ENCODE data around the gene HPS5. TPM values are rescaled to one million over a fixed set of nuclear protein-coding genes. Genes with fewer than 3 reads are reported as not detected.
A peak's percentile ranks its signal among the peaks of the same experiment; 100 is the strongest.

Gene HPS5
- total and polyA plus RNA-seq, 2 of the 13 experiments (the other 11 are each of a cell fraction or from before 2014, with no cell fraction given) = 6.6 to 25.5 TPM

GRCh38 chr11:18236664-18237356 is 85.1 kb downstream of the HPS5 start, which contains the start of gene SAA4 (continued):
- TF ChIP-seq ZNF614 (CRISPR knock-in tag; IDR thresholded peaks at IDR 0.05; ENCODE audit: borderline replicate concordance) (peak; percentile 56; the same call in 1 of the 2 replicates), HOXA3 (CRISPR knock-in tag; IDR thresholded peaks at IDR 0.05) (no peak), ARID5B (CRISPR knock-in tag; IDR thresholded peaks at IDR 0.05) (peak; percentile 90), FOXA1 (IDR thresholded peaks at IDR 0.05) (no peak), FOXA1 (CRISPR knock-in tag; IDR thresholded peaks at IDR 0.05) (0 out of 2 replicates have a peak, but pooled peaks have one; percentile 7), TFDP2 (CRISPR knock-in tag; IDR thresholded peaks at IDR 0.05) (0 out of 2 replicates have a peak, but pooled peaks have one; percentile 24), ZKSCAN5 (CRISPR knock-in tag; IDR thresholded peaks at IDR 0.05) (no peak), ZNF567 (CRISPR knock-in tag; IDR thresholded peaks at IDR 0.05; ENCODE audit: borderline replicate concordance) (no peak), LCORL (IDR thresholded peaks at IDR 0.05) (peak; percentile 80), LCORL (CRISPR knock-in tag; IDR thresholded peaks at IDR 0.05) (peak; percentile 45; the same call in 1 of the 2 replicates), SCMH1 (CRISPR knock-in tag; IDR thresholded peaks at IDR 0.05; ENCODE audit: borderline replicate concordance) (no peak), CERS6 (CRISPR knock-in tag; IDR thresholded peaks at IDR 0.05) (no peak), ZNF337 (CRISPR knock-in tag; IDR thresholded peaks at IDR 0.05; ENCODE audit: borderline replicate concordance, low read depth) (no peak), ZBTB21 (CRISPR knock-in tag; IDR thresholded peaks at IDR 0.05) (no peak), NFRKB (IDR thresholded peaks at IDR 0.05) (no peak), POGZ (CRISPR knock-in tag; IDR thresholded peaks at IDR 0.05) (no peak), DZIP1 (CRISPR knock-in tag; IDR thresholded peaks at IDR 0.05) (no peak), ZNF513 (CRISPR knock-in tag; conservative IDR thresholded peaks at IDR 0.05) (no peak)
